GM19193 (cell line): ENCODE data around the gene ANKRD65.
A peak's percentile ranks its signal among the peaks of the same experiment; 100 is the strongest.

Experiments
- POLR2A ChIP-seq: IDR thresholded peaks from 4 replicates; pipeline ENCODE4 v1.6.1; 2011; ENCODE audit not compliant: insufficient read depth, insufficient read length; ENCODE audit errors: extremely low read depth

The ANKRD65 gene

GRCh38 chr1:1420654-1421141 is 378 bp downstream of the ANKRD65 start:
- TF ChIP-seq POLR2A: no peak

GRCh38 chr1:1419813-1420653 is 1.0 kb downstream of the ANKRD65 start:
- no peak for TF ChIP-seq POLR2A

- TF ChIP-seq POLR2A: no peak
These were observed 1.7 kb downstream of the ANKRD65 start for GRCh38 chr1:1419363-1419812.

GRCh38 chr1:1418464-1419362 is 2.4 kb downstream of the ANKRD65 start:
- no peak for TF ChIP-seq POLR2A

- TF ChIP-seq POLR2A: no peak
These were observed 5.3 kb downstream of the ANKRD65 start for GRCh38 chr1:1415751-1416150.

- no peak for TF ChIP-seq POLR2A
These were observed 9.4 kb downstream of the ANKRD65 start for GRCh38 chr1:1411626-1412025.

GRCh38 chr1:1407636-1408318 is 13.3 kb downstream of the ANKRD65 start:
- no peak for TF ChIP-seq POLR2A

GRCh38 chr1:1406821-1407635 is 14.0 kb downstream of the ANKRD65 start, which contains the start of gene MRPL20:
Gene MRPL20 (minus strand): TSS chr1:1407293. CDS start chr1:1407217, 76 bp downstream.
- TF ChIP-seq POLR2A: peak; percentile 92

GRCh38 chr1:1406101-1406820 is 14.8 kb downstream of the ANKRD65 start:
- no peak for TF ChIP-seq POLR2A

GRCh38 chr1:1403653-1404052 is 17.4 kb downstream of the ANKRD65 start:
- peak; percentile 3 for TF ChIP-seq POLR2A

GRCh38 chr1:1402072-1402900 is 18.8 kb downstream of the ANKRD65 start:
- peak; percentile 30 for TF ChIP-seq POLR2A

GRCh38 chr1:1401457-1402010 is 19.5 kb downstream of the ANKRD65 start:
- no peak for TF ChIP-seq POLR2A
